IPS-NIHi7 (cell line): ENCODE results near the gene IRAK2.
A peak's percentile ranks its signal among the peaks of the same experiment; 100 is the strongest.

Experiments used
- DNase-seq: peaks from one replicate; pipeline ENCODE4 v3.0.0; 2012; ENCODE audit warnings: mixed read lengths; ENCODE audit errors: extremely low spot score

IRAK2 gene

GRCh38 chr3:10189557-10190354, 25.0 kb downstream of the IRAK2 start:
- no peak for DNase-seq

GRCh38 chr3:10192953-10193691, 28.4 kb downstream of the IRAK2 start:
- DNase-seq: peak; percentile 71

- DNase-seq: no peak
Measured at GRCh38 chr3:10193692-10194327, 29.1 kb downstream of the IRAK2 start.

GRCh38 chr3:10194328-10195071, 29.8 kb downstream of the IRAK2 start:
- DNase-seq: no peak

GRCh38 chr3:10195366-10196089, 30.8 kb downstream of the IRAK2 start:
- no peak for DNase-seq

- no peak for DNase-seq
Measured at GRCh38 chr3:10196389-10197052, 31.8 kb downstream of the IRAK2 start.

GRCh38 chr3:10198226-10198625, 33.5 kb downstream of the IRAK2 start:
- DNase-seq: no peak

- no peak for DNase-seq
Measured at GRCh38 chr3:10198761-10199649, 34.3 kb downstream of the IRAK2 start.

- DNase-seq: no peak
Measured at GRCh38 chr3:10204921-10205320, 40.2 kb downstream of the IRAK2 start.

GRCh38 chr3:10205451-10206165, 40.9 kb downstream of the IRAK2 start:
- no peak for DNase-seq

GRCh38 chr3:10206166-10206511, 41.4 kb downstream of the IRAK2 start:
- DNase-seq: no peak

GRCh38 chr3:10213156-10213792, 48.6 kb downstream of the IRAK2 start:
- DNase-seq: no peak

- DNase-seq: no peak
Measured at GRCh38 chr3:10215578-10216368, 51.1 kb downstream of the IRAK2 start.

- no peak for DNase-seq
Measured at GRCh38 chr3:10217359-10217758, 52.6 kb downstream of the IRAK2 start.

GRCh38 chr3:10219737-10220136, 55.0 kb downstream of the IRAK2 start:
- DNase-seq: no peak

GRCh38 chr3:10223676-10224639, 59.2 kb downstream of the IRAK2 start:
- DNase-seq: no peak
